Right renal cortex interstitium (tissue), 3 donors: ENCODE measurements around the gene NAA25. TPM values are rescaled to one million over a fixed set of nuclear protein-coding genes. Genes with fewer than 3 reads are reported as not detected.
"Not testable (repeated sequence)": the region's sequence is repeated elsewhere in the genome, so short reads cannot be mapped to it uniquely, and the experiment has no call there.

Experiments used
- DNase-seq, 3 donors: peaks; one replicate each; pipeline ENCODE4 v3.0.0-alpha.2; 2013; ENCODE audit warnings: low read depth in 3 of 3, low spot score in 2 of 3
- polyA plus RNA-seq, 3 donors: library from polyadenylated mRNA; unstranded; fragments of 120-200 nt; gene quantifications; one replicate each; pipeline ENCODE4 v1.2.1, GENCODE V29; 2013; ENCODE audit not compliant: insufficient read length in 3 of 3

The NAA25 gene
- polyA plus RNA-seq, 3 donors = 18.7 to 20.6 (median 20.2) TPM

DNA sequence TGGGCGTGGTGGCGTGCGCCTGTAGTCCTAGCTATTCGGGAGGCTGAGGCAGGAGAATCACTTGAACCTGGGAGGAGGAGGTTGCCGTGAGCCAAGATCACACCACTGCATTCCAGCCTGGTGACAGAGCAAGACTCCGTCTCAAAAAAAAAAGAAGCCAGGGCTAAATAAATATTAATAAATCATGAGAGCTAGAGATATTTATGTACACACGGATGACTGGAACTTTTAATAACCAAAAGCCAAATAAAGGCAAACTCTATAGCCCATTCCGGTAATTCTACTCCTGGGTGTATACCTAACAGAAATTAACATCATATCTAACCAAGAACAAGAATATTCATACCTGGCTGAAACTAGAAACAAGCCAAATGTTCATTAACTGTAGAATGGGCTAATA, 9.1 kb upstream of the NAA25 start:
- DNase-seq = no peak

DNA sequence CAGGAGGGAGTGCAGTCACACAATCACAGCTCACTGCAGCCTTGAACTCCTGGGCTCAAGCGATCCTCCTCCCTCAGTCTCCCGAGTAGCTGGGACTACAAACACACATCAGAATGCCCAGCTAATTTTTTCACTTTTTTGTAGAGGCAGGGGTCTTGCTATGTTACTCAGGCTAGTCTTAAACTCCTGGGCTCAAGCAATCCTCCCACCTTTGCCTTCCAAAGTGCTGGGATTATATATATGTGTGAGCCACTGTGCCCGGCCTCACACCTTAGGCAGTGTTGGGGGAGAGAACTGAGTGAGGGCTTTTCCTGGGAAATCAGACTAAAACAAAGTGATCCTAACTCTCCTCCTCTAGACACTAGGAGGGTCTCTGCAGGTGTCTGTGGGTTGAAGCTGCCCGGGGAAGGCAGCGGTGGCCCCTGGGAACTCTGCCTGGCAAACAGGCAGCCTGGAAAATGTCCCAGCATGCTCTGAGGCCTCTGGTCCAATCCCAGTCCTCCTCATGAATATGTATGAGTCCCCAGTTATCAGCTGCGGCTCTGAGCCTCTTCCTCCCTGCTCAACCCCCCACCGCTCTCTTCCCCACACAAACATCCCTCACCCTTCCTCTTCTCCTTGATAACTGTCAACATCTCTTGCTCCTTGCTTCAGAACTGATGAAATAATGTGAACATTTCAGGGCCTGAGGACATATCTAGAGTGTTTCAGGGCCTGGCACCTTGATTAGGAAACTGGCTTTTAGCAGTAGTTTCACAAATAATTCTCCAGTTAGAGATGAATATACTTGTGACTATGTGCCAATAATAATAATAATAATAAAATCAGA, 7.9 kb upstream of the NAA25 start:
- no peak for DNase-seq

DNA sequence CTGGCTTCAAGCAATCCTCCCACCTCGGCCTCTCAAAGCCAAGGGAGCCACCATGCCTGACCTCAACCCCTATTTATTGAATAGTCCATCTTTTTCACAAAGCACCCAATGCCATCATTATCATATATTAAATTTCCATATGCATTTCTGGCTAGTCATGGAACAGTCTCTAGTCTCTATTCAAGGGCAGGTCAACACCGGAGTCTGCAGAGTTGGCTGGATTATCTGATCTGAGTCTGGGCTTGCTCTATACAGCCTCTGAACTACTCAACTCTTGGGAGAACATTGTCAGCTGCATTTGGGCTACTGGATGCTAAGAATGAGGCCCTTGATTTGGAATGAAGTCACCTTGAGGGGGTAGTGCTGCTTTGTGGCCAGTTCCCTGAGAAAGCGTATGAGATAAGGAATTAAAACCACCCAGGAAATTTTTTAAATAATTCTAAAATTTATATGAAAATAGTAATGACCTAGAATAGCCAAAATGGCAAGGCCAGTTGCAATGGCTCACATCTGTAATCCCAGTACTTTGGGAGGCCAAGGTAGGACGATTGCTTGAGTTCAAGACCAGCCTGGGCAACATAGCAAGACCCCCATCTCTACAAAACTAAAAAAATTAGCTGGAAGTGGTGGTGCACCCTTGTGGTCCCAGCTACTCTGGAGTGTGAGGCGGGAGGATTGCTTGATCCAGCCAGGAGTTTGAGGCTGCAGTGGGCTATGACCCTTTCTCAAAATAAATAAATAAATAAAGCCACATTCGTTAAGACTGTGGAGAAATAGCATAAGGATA, 6.9 kb upstream of the NAA25 start:
- no peak for DNase-seq

DNA sequence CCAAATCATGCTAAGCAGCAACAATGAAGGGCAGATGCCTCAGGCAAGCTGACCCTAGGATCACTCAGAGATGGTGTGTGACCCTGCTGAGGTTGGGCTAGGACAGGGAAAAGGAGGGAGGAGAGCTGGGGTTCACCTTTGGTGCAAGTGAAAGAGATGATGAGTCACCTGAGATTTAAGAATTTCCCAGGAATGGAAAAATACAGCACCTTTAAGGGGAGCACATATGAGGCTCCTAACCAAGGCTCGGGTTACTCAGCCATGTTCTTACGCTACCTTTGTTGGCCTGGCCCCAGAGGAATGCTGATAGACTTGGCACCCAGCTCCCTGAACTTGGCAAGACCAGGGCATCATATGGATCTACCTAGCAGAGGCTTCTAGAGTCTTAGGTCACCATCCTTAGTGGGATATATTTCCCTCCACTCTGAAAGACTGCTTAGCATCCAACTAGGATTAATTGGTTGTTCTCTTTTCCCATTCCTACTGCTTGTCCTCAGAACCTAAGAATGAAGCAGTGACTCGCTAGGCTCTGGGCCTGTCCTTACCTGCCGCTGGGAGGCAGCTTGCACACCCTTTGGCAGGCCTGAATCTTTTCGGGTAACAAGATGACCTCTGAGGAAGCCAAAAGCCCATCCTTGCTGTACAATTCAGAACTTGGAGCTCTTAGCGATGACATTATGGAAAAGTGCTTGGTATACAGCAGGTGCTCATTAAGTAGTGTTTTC, 4.0 kb upstream of the NAA25 start:
- no peak for DNase-seq

DNA sequence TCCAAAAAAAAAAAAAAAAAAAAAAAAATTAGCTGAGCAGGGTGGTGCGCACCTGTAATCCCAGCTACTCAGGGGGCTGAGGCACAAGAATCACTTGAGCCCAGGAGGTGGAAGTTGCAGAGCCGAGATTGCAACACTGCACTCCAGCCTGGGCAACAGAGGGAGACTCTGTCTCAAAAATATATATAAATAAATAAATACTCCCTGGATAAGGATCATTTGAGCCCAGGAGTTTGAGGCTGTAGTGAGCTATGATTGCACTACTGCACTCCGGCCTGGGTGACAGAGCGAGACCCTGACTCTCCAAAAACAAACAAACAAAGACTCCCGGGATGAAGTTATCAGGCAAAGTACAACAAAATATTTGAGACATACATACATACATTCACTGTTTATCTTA, 3.3 kb upstream of the NAA25 start:
- DNase-seq = no peak

DNA sequence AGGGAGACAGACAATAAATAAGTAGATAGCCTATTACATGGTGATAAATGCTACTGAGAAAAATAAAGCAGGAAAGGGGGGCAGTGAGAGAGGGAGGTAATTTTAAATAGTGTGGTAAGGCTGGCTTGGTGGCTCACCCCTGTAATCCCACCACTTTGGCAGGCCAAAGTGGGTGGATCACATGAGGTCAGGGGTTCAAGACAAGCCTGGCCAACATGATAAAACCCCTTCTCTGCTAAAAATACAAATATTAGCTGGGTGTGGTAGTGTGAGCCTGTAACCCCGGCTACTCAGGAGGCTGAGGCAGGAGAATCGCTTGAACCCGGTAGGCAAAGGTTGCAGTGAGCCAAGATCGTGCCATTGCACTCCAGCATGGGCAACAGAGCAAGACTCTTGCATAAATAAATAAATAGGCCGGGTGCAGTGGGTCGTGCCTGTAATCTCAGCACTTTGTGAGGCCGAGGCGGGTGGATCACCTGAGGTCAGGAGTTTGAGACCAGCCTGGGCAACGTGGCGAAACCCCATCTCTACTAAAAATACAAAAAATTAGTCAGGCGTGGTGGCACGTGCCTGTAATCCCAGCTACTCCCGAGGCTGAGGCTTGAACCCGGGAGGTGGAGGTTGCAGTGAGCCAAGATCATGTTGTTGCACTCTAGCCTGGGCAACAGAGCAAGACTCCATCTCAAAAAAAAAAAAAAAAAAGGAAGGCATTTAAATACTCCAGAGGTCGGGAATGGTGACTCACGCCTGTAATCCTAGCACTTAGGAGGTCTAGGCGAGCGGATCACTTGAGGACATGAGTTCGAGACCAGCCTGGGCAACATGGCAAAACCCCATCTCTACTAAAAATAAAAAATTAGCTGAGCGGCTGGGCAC, 2.4 kb upstream of the NAA25 start:
- DNase-seq = not testable (repeated sequence)

DNA sequence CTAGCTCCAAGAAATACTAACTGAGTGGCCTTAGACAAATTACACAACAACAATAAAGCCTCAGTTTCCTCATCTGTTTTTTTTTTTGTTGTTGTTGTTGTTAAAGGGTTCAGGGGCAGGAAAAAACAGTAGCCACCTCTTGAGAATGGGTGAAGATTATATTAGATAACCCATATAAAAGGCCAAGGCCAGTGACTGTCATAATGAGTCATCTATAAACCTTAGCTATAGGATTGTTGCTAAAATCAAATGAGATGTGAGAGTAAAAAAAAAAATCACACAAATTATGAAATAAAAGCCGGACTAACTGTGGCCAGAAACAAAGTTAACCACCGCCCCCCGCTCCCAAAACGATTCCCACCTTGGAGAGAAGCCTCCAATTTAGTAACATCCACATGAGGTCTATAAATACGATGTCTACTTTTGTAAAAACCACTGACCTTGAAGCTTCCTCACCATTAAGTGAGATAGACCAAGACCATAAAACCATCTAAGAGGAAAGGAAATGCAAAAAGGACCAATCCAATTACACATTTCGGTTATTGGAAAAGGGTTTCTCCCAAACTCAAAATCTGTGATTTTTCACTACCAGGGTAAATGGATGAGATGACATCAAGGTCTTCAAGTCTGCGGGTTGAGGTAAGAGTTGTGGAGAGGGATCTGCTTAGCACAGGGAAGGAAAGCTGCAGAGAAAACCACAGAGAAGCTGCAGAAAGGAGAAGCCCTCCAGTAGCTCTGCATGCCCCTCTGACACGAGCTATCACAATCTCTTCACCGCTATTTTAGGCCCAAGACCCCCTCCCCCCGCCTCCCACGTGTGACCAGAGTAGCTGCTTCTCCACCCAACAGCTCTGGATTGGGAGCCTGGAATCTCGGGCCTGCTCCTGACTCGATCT, 1.0 kb downstream of the NAA25 start:
- DNase-seq = no peak

DNA sequence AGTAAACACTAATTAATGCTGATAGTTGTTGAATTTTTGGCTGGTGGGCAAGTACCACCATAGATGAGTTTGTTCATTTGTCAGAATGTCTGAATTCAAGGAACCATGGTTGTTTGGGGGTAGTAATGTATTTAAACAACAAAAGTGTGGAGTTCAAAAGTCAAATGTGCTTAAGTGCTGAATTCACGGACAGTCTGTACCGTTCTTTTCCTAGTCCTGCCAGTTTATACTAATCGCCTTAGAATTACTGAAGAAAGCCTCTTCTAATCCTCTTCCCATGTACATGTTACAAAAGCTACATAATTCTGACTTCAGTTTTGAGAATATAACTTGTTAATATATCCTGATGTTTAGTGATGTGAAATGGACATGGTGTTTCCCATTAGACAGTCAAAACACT, 2.7 kb downstream of the NAA25 start:
- no peak for DNase-seq

DNA sequence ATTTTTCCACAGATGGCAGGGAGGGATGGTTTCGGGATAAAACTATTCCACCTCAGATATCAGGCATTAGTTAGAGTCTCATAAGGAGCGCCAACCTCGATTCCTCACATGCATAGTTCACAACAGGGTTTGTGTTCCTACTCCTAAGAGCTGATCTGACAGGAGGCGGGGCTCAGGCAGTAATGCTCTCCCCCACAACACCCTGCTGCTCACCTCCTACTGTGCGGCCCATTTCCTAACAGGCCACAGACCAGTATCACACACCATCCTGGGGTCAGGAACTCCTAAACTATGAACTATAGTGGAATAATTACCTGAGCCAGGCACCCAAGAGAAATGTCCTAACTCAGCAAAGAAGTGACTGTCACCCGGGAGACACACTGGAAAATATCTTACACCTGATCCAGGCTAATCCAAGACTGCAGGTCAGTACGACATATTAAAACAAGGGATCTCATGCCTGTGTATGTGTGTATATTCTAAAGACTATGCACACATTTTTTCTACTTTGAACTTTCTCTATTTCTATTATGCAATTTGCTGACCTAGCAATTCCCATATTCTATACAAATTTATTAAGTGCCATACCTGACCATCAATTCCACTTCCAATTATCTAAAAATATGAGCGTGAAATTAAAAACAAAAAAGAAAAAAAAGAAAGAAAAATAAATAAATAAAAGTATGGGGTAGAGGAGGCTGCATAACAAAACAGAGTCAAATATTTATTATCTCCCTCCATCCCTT, 4.7 kb downstream of the NAA25 start:
- DNase-seq = no peak

DNA sequence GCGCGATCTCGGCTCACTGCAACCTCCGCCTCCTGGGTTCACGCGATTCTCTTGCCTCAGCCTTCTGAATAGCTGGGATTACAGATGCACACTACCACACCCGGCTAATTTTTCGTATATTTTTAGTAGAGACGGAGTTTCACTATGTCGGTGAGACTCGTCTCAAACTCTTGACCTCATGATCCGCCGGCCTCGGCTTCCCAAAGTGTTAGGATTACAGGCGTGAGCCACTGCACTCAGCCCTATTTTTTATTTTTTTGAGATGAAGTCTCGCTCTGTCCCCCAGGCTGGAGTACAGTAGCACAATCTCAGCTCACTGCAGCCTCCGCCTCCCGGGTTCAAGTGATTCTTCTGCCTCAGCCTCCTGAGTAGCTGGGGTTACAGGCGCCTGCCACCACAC, 5.8 kb downstream of the NAA25 start:
- DNase-seq = not testable (repeated sequence)

DNA sequence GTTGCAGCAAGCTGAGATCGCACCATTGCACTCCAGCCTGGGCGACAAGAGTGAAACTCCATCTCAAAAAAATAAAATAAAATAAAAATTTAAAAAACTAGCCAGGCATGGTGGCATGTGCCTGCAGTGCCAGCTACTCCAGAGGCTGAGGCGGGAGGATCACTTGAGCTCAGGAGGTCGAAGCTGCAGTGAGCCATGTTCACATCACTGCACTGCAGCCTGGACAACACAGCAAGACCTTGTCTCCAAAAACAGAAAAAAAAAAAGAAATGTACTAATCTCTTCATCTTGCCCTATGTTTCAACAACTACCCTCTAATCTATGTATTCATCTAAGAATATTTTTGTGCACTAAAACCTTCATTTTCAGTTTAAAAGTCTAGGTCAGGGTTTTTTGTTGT, 6.5 kb downstream of the NAA25 start:
- no peak for DNase-seq

DNA sequence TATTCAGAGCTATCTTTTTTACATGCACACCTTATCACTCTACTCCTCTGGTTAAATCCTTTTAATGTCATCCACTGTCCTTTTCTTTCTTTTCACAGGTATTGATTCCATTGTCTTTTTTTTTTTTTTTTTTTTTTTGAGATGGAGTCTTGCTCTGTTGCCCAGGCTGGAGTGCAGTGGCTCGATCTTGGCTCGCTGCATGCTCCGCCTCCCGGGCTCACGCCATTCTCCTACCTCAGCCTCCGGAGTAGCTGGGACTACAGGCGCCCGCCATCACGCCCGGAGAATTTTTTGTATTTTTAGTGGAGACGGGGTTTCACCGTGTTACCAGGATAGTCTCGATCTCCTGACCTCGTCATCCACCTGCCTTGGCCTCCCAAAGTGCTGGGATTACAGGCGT, 8.1 kb downstream of the NAA25 start:
- not testable (repeated sequence) for DNase-seq

DNA sequence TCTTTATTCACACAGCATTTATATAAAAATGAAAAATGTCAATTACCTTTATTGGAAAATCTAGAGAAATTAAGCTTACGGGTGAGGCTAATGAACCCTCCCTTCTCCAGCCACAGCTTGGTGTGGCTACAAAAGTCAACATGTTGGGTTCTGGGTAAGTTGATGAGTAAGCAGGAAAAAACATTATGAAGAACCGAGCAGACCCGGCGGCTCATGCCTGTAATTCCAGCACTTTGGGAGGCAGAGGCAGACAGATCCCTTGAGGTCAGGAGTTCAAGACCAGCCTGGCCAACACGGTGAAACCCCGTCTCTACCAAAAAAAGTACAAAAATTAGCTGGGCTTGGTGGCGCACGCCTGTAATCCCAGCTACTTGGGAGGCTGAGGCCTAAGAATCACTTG, 10.9 kb downstream of the NAA25 start:
- DNase-seq = no peak

DNA sequence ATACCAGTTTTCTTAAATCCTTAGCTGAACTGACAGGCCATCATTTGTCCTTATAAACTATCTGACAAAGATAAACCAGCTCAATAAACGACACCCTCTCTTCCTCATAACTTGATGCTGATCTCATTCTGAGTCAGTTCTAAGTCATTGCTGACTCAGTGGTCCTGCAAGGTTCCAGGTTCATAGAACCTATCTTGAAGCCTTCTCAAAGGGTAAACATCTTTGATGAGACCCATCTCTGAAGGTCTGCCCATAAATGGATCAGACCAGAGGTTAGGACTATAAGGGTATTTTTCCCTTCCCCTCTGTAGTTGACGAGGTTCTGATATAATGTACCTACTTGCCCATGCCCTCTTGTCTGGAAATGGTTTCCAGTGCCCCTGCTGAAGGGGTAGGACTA, 11.9 kb downstream of the NAA25 start:
- DNase-seq = no peak

DNA sequence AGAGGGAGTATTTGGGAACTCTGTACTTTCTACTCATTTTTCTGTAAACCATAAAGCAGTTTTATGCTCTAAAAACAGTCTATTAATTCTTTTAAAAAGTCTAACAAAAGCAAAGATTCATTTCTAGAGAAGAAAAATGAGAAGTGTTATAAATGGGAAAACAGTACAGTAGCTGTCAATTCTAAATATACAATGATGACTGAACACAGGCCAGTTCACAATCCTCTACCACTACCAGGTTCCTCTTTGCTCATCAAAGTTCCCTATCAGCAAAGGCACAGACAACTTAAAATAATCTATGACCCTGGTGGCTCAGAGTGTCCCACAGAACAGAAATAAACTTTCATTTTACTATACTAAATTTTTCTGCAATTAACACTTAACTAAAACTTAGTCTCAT, 12.5 kb downstream of the NAA25 start:
- no peak for DNase-seq

DNA sequence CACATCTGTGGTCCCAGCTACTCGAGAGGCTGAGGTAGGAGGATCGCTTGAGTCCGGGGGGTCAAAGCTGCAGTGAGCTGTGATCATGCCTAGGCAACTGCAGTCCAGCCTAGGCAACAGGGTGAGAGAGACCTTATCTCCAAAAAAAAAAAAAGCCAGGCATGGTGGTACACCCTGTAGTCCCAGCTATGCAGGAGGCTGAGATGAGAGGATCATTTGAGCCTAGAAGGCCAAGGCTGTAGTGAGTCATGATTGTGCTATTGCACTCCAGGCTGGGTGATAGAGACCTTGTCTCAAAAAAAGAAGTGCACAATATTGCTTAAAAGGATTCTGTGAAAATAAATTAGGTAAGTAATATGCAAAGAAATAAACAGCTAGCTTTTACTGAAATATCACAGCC, 17.0 kb downstream of the NAA25 start:
- DNase-seq = no peak

DNA sequence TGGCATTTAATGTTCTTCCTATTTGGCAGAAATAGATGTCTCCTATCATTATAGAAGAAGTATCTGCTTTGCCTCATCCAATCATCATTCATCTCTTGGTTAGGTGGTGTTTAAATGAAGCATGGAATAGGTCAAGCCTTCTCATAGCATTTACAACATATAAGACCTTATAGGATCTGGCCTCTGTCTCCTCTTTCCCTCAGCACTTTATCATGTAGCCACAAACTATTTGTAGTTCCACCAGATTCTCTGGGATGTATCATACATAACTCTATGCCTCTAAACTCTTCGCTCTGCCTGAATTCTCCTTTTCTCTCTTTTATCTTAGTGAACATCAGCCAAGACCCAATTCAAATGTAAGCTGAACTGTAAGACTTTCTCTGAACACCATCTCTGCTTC, 20.7 kb downstream of the NAA25 start:
- no peak for DNase-seq

DNA sequence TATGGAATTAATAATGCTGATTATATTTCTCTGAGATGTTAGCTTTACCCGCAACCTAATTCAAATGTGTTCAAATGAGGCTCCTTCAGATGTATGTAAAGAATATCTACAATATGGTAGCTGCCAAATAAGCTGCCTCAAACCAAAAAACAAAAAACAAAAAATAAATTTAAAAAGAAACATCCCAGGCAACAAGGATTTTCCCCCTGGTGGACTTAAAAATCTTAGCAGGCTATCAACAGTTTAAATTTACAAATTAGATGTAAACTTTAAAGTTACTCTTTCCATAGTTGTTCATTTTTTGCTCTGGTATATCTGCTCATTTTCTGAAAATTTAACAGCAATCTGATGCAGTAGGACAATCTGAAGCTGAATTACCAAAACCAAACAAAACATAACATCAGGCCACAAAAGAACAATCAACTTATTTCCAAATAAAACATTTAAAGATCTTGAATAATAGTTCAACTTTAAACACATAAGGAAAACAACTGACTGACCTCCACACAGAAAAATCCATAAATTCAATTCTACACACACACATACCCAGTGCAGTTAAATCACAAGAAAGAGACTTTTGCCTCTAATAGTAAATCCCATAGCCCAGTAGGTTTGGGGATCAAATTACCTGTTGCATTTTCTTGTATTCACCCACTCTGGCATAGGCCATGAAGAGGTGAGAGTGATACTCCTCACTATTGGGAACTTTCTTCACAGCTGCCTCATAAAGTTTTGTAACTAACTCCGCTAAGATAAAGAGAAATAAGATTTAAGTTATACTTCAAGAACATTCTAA, 21.3 kb downstream of the NAA25 start:
- no peak for DNase-seq
